SK-N-SH treated with all-trans-retinoic acid at 6 μM for 48 hours (cell line): ENCODE results near the gene VWA5B1.

Experiments
- ATAC-seq: fragments of 200-7000 bp; cut with Tn5 transposase; 3 replicates; pipeline ENCODE4 v1.9.1; 2020; ENCODE audit warnings: mild to moderate bottlenecking, moderate library complexity
- ARNTL ChIP-seq: fragments of 450-650 bp; formaldehyde crosslinking; IDR thresholded peaks from 2 replicates; pipeline ENCODE4 v1.5.0; 2020; ENCODE audit warnings: low read depth, mild to moderate bottlenecking, moderate library complexity, borderline replicate concordance
- BACH2 ChIP-seq: fragments of 250-450 bp; sonication (Bioruptor Pico); IDR thresholded peaks from 2 replicates; pipeline ENCODE4 v1.9.0; 2021; ENCODE audit warnings: mild to moderate bottlenecking, borderline replicate concordance
- CREB5 ChIP-seq: fragments of 250-450 bp; sonication (Bioruptor Pico); IDR thresholded peaks from 2 replicates; pipeline ENCODE4 v1.5.1; 2020; ENCODE audit warnings: low read depth, mild to moderate bottlenecking, moderate library complexity
- CSDC2 ChIP-seq: fragments of 250-450 bp; sonication (Bioruptor Pico); IDR thresholded peaks from 2 replicates; pipeline ENCODE4 v1.5.0; 2020; ENCODE audit warnings: mild to moderate bottlenecking, moderate library complexity
- CSRNP3 ChIP-seq: fragments of 250-450 bp; sonication (Bioruptor Pico); IDR thresholded peaks from 2 replicates; pipeline ENCODE4 v1.5.1; 2021; ENCODE audit warnings: mild to moderate bottlenecking, moderate library complexity
- ESRRG ChIP-seq: fragments of 250-450 bp; sonication (Bioruptor Pico); IDR thresholded peaks from 2 replicates; pipeline ENCODE4 v1.6.1; 2021; ENCODE audit warnings: mild to moderate bottlenecking
- ISL1 ChIP-seq: fragments of 250-450 bp; sonication (Bioruptor Pico); IDR thresholded peaks from 2 replicates; pipeline ENCODE4 v2.1.2; 2022; ENCODE audit warnings: mild to moderate bottlenecking, moderate library complexity
- OSR1 ChIP-seq: fragments of 250-450 bp; sonication (Bioruptor Pico); IDR thresholded peaks from 2 replicates; pipeline ENCODE4 v1.8.0; 2022; ENCODE audit warnings: moderate library complexity, mild to moderate bottlenecking, inconsistent platforms
- PATZ1 ChIP-seq: fragments of 250-450 bp; sonication (Bioruptor Pico); IDR thresholded peaks from 2 replicates; pipeline ENCODE4 v1.8.0; 2020; ENCODE audit warnings: mild to moderate bottlenecking, moderate library complexity, borderline replicate concordance
- POU6F1 ChIP-seq: fragments of 250-450 bp; sonication (Bioruptor Pico); IDR thresholded peaks from 2 replicates; pipeline ENCODE4 v1.8.0; 2021; ENCODE audit warnings: low read depth, mild to moderate bottlenecking, moderate library complexity, borderline replicate concordance
- PPARA ChIP-seq: fragments of 250-450 bp; sonication (Bioruptor Pico); IDR thresholded peaks from 2 replicates; pipeline ENCODE4 v1.5.0; 2020; ENCODE audit warnings: mild to moderate bottlenecking, borderline replicate concordance
- RARB ChIP-seq: fragments of 250-450 bp; sonication (Bioruptor Pico); IDR thresholded peaks from 2 replicates; pipeline ENCODE4 v1.8.0; 2021; ENCODE audit warnings: mild to moderate bottlenecking, moderate library complexity
- SNAI2 ChIP-seq: fragments of 250-450 bp; sonication (Bioruptor Pico); IDR thresholded peaks from 2 replicates; pipeline ENCODE4 v1.5.0; 2020; ENCODE audit warnings: mild to moderate bottlenecking, moderate library complexity
- TOX ChIP-seq: fragments of 250-450 bp; sonication (Bioruptor Pico); IDR thresholded peaks from 2 replicates; pipeline ENCODE4 v1.8.0; 2021; ENCODE audit warnings: mild to moderate bottlenecking, moderate library complexity, borderline replicate concordance
- TSHZ2 ChIP-seq: fragments of 250-450 bp; sonication (Bioruptor Pico); IDR thresholded peaks from 2 replicates; pipeline ENCODE4 v1.5.0; 2020; ENCODE audit warnings: mild to moderate bottlenecking, moderate library complexity
- ZFP3 ChIP-seq: fragments of 250-450 bp; sonication (Bioruptor Pico); IDR thresholded peaks from 2 replicates; pipeline ENCODE4 v1.5.0; 2020; ENCODE audit warnings: mild to moderate bottlenecking, moderate library complexity
- ZFP30 ChIP-seq: fragments of 450-650 bp; formaldehyde crosslinking; IDR thresholded peaks from 2 replicates; pipeline ENCODE4 v1.5.0; 2022; ENCODE audit warnings: mild to moderate bottlenecking, moderate library complexity
- ZNF565 ChIP-seq: fragments of 450-650 bp; formaldehyde crosslinking; conservative IDR thresholded peaks from 2 replicates; pipeline ENCODE4 v1.5.0; 2020; ENCODE audit warnings: low read depth, mild to moderate bottlenecking, moderate library complexity
- ZNF70 ChIP-seq: fragments of 450-650 bp; formaldehyde crosslinking; IDR thresholded peaks from 2 replicates; pipeline ENCODE4 v1.5.0; 2020; ENCODE audit warnings: mild to moderate bottlenecking, moderate library complexity
- ZNF8 ChIP-seq: fragments of 450-650 bp; formaldehyde crosslinking; IDR thresholded peaks from 2 replicates; pipeline ENCODE4 v1.5.0; 2020; ENCODE audit warnings: mild to moderate bottlenecking, moderate library complexity

The VWA5B1 gene

GRCh38 chr1:20312310-20312709 is 21.6 kb downstream of the VWA5B1 start (continued):
- TF ChIP-seq CREB5, result no peak

GRCh38 chr1:20312818-20313217 is 22.1 kb downstream of the VWA5B1 start:
- TF ChIP-seq ARNTL (CRISPR knock-in tag) (no peak), TOX (CRISPR knock-in tag) (no peak), ZFP3 (CRISPR knock-in tag) (no peak), CREB5 (no peak), ZFP30 (CRISPR knock-in tag) (no peak), ZNF8 (no peak), SNAI2 (no peak), CSRNP3 (CRISPR knock-in tag) (no peak), PATZ1 (CRISPR knock-in tag) (no peak)
- ATAC-seq, result no peak

GRCh38 chr1:20317471-20317870 is 26.8 kb downstream of the VWA5B1 start:
- TF ChIP-seq ZFP3 (CRISPR knock-in tag), result no peak
- no peak for TF ChIP-seq BACH2 (CRISPR knock-in tag)
- TF ChIP-seq ZNF70 (CRISPR knock-in tag), result no peak
- no peak for TF ChIP-seq CSDC2
- TF ChIP-seq TSHZ2 (CRISPR knock-in tag), result no peak
- TF ChIP-seq POU6F1 (CRISPR knock-in tag), result no peak
- no peak for TF ChIP-seq ESRRG (CRISPR knock-in tag)
- TF ChIP-seq ISL1 (CRISPR knock-in tag), result no peak
- TF ChIP-seq ZNF8, result no peak
- TF ChIP-seq CSRNP3 (CRISPR knock-in tag), result no peak
- no peak for TF ChIP-seq ZFP30 (CRISPR knock-in tag)
- no peak for ATAC-seq

GRCh38 chr1:20318521-20318920 is 27.8 kb downstream of the VWA5B1 start:
- no peak for ATAC-seq
- TF ChIP-seq ZNF565 (CRISPR knock-in tag) (no peak), ZNF8 (no peak), SNAI2 (no peak), OSR1 (no peak), TSHZ2 (CRISPR knock-in tag) (no peak), POU6F1 (CRISPR knock-in tag) (no peak), PPARA (no peak), RARB (CRISPR knock-in tag) (no peak)
